Measurements from ENCODE around the gene CYB5R3.

The CYB5R3 gene

DNA sequence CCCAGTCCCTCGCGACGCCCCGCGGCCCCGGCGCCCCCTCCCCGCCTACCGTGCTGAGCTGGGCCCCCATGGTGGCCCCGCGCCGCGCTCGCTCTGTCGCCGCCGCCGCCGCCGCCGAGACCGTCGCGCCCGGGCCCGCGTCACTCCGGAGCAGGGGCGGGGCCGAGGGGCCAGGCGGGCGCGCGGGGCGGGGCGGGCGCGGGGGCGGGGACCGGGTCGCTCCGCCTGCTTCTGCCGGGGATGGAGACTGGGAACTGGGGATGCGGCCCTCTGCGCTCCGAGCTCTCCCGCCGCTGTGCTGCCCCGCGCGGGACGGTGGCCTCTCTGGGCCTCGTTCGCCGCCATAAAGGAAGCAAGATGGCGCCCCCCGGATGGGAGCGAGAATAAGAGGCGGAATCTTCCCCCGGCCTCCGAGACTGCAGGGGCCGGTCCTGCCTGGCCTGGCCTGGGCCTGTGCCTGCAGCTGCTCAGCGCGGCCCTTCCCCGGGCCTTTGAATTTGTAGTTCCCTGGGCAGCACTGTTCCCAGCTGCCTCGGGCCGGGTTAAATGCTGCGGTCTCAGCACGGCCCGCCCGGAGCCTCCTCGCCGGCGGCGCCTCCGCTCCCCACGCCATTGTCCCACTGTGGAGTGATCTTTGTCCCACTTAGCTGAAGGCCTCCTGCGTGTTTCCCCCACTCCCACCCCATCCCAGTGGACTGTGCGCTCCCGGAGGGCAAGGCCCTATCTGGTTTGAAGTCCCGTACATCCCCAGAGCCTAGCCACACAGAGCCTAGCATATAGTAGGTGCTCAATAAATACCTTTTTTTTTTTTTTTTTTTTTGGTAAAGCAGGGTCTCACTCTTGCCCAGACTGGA is at the start of gene CYB5R3:
Gene CYB5R3, minus strand, starts transcription at position 147 of the 854 bp plus-strand sequence. Its CDS starts 77 bp downstream, at position 70.
- peak; percentile 92 for DNase-seq

DNA sequence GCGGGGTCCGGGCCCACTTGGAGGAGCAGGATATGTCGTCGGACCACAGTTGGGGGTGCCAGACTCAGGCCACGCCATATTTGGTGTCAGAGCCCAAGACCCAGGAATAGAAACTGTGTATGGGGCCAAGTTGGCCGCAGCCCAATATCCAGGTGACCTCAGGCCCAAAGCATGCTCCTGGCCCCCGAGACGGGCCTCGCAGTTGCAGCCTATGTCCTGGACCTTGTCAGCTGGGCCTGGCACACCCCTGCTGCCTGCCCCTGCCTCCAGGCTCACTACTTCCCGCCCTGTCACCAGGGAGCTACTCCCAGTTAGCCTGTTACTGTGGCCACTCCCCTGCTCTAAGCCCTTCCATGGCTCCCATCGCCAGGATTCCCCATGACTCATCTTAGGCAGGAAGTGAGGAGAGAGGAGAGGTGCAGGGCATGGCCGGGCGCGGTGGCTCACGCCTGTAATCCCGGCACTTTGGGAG is 48.4 kb upstream of the CYB5R3 start:
- DNase-seq = peak; percentile 89

DNA sequence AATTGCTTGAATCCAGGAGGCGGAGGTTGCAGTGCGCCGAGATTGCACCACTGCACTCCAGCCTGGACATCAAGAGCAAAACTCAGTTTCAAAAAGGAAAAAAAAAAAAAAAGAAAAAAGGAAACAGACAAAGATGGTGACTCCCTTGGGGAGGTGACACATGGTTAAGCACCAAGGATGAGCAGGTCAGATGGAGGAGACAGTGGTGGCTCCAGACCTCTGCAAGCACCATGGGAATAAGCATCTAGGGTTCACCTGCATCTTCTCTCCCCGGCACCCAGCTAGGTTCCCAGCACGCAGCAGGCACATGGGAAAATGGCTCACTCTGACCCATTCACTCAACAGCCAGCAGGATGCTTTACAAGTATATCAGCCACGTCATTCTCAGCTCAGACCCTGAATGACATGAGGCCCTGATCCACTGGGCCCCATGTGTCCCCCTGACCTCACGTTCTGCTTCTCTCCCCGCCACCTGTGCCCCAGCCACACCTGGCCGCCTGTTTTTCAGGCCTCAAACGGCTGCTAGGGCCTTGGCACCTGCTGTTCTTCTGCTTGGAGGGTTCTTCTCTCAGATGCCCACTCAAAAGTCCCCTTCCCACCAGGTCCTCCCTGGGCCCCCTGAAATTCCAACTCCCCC is 47.3 kb upstream of the CYB5R3 start:
- no peak for DNase-seq

DNA sequence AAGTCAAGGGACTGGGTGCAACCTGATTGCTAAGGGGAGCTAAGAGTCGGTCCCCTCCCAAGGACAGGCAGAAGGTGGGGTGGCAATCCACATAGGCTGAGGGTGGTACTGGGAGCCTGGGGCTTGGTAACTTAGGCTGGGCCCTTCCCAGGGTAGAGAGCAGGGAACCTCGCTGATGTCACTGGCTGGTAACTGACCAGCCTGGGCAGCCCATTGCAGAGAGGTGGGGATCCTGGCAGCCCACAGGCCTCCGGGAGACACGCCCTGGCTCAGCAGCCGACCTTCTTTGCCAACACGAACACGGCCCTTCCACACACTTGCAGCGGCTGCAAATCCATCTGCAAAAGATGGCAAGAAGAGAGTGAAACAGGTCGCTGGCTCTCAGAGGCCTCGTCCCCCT is 46.1 kb upstream of the CYB5R3 start:
- no peak for DNase-seq

DNA sequence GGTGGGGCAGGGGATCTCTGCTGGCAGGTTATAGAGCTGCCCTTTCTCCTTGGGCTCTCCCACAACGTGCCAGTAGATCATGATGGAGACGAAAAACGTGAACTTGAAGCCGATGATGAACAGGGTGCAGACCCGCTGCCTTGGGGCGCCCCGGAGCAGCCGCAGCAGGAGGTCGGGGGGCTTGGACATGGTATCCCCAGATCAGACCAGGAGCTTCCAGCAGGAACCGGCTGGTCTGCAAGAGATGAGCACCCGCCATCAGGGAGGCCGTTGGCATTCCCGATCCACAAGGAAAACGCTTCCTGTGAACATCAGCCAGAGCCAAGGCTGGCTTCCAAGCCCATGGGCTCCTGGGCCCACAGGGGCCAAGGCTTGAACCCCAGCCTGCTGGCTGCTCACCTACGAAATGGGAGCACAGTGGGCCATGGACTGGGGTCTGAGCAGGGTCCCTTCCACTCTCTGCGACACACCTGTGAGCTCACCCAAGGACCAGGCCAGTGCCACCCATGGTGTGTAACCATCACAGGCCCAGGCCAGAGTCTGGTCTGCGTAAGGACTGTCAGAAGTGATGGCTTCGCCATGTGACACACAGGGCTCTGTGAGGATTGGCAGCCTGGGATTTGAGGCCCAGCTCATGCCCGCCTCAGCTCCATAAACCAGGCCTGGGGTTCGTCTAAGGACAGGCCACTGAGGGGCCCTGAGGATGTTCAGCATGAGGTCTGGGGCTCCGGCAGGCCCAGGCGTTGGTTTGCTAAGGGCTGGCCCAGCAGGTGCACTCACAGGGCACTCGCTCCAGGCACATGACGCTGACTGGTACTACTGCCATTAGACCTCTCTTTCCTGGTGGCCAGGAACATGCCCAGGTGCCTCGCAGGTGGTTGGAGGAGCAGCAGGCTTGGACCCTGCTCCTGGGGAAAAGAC is 44.8 kb upstream of the CYB5R3 start:
- DNase-seq = no peak

DNA sequence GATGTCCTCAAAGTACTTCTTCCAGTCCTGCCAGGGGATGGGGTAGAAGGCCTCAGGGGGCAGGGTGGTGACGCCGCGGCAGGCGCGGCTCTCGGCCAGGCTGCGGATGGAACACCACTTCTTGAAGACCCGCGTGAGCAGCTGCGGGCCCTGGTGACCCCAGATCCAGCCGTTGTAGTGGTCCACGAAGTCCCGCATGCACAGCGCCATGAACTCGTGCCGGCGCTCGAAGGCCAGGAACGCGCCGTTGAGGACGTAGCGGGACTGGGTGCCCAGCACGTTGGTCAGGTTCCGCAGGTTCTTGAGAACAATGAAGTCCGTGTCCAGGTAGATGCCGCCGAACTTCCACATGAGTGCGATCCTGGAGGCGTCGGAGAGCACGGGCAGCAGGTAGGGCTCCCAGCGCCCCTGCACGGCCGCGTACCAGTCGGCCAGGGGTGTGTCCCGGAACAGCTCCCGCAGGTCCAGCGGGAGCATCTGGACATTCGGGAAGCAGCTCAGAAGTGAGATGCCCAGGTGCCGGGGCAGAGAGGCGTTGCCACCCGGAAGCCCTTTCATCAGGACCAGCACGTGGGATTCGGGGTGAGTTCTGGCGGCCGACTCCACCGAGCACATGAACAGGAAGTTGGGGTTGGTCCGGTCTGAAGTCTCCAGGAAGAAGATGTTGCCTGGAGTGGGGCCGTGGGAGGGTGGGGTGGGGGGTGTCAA is 44.0 kb upstream of the CYB5R3 start:
- DNase-seq = no peak

DNA sequence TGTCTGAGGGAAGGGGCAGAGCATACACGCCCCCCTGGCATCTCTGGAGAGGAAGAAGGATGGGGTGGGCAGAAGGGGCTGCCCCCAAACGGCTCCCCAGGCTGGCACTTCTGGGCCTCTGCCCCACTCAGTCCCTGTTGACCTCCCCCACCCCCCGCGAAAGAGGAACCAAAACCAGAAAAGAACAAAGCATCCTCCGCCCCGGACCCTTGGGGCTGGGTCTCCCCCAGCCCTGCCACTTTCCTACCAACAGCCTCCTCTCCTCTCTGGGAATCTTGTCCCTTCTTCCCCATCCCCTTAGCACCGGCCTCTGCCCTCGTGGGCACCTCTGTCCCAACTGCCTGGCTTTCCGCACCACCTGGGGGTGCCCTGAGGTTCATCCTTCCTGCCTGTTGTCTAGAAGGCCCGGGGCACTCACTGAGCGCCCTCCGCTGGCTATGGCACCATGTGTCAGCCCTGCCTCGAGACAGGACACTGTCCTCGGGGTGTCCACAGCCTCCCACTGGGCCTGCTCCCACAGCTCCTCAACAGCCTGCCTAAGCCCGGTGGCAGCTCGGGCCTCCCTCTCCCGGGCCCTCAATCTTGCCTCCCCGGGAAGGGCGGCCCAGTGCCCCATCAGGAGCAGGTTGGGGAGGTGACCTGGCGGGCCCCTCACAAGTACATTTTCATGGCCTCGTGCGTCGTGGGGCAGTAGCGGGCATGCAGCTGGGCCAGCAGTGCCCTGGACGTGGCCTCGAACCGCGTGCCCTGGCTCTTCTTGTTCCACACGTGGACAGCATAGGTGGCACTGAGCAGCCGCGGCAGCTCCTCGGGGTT is 43.3 kb upstream of the CYB5R3 start:
- no peak for DNase-seq

DNA sequence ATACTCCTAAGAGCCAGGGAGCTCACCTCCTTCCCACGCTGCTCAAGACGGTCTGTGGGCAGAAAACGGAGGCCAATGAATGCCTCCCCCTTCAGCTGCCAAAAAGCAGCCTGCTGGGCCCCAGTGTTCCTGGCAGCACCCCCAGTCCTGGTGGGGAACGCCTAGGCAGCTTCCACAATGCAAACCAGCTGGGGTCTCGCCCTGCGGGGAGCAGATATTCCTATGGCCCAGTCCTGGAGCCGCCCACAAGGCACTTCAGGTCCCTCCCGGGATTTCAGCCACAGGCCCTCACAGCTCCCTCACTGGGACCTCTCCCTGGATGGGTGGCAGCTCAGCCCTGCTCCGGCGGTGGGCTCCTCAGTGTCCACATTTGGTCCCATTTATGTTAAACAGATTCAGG is 42.2 kb upstream of the CYB5R3 start:
- DNase-seq = no peak

DNA sequence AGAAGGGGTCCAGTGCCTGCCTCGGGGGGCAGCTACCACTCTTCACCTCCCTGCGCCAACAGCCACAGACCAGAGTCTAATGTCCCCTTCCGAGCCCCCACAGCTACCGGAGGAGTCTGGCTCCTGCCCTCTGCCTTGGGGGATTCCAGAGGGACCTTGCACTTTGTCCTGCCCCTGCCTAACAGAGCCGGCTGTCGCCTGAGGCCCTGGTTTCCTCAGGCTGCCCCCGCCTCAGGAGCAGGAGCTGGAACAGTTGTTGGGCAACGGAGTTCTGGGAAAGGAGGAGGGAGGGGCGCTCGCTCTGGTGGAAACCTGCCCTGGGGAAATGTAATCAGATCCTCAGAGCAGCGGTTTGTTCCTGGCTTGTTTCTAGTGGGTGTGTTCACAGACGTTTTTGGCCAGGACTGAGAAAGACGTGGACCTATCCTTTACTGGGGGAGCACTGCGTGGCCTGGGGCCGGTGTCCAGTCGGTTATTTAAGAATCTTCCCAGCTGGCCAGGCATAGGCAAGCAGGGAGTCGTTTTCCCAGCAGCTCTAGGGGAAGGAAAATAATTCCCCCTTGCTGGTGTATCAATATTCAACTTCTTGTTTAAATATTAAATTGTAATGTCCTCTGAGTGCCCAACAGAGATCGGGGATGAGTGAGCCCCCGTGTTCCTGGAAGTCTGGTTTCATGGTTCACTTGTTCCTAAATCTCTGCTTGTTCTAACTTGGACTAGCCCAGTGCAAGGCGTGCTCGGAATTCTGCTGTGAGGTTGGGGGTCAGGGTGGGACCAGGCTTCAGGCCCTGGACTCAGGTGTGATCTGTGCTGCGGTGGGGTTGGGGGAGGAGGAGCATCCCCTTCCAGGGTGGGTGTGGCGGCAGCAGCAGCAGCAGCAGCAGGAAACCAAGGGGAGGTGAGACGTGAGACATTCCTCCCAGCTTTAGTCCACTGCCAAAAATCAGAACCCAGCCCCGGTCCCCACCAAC is 39.3 kb upstream of the CYB5R3 start:
- DNase-seq = peak; percentile 96

DNA sequence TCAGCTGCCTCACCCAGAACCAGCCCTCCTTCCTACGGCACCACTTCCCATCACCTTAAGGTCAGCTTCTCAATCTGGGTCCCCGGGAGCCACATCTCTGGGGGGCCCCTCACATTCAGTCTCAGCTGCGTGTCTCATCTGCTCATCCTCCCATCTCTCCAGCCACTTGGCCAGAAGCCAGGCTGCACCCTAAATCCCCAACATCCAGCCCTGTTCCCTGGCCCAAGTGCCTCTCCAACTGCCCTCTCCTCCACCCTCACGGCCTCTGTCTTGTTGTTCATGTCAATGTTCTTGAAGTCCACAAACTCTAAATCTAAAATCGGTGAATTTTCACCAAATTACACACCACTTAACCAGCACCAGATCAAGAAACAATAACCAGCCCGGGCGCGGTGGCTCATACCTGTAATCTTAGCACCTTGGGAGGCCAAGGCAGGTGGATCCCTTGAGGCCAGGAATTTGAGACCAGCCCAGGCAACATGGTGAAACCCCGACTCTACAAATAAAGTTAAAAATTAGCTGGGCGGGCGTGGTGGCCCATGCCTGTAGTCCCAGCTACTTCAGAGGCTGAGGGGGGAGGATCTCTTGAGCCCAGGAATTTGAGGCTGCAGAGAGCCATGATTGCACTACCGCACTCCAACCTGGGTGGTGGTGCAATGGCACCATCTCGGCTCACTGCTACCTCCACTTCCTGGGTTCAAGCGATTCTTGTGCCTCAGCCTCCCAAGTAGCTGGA is 37.7 kb upstream of the CYB5R3 start:
- DNase-seq = no peak

DNA sequence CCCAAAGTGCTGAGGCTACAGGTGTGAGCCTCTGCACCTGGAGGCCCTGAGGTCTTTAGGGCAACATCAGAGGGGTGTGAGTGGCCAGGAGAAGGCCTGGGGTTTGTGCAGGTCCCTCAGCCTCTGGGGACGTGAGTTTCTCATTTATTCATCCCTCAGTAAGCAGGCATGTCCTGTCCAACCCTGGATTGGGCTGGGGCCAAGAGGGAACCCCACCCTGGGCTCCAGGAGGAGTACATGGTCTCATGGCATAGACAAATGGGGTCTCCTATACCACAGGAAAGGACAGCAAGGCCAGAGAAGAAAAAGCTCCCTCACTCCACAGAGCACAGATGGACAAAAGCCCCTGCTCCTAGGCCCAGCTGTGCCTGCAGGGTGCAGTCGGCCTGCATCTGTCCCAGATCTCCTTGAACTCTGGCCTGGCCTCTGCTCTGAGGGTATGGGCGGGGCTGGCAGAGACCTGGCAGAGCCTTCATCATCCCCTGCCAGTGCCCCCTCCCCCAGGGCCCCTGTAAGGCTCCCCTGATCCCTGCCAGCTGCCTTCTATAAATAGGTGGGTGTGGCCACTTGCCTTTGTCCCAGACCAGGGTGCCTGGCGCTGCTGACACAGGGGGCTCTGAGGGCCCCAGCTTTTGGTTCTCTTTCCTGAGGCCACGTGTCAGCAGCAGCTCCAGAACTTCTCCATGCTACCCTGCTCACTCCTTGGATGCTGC is 36.9 kb upstream of the CYB5R3 start:
- DNase-seq = no peak

DNA sequence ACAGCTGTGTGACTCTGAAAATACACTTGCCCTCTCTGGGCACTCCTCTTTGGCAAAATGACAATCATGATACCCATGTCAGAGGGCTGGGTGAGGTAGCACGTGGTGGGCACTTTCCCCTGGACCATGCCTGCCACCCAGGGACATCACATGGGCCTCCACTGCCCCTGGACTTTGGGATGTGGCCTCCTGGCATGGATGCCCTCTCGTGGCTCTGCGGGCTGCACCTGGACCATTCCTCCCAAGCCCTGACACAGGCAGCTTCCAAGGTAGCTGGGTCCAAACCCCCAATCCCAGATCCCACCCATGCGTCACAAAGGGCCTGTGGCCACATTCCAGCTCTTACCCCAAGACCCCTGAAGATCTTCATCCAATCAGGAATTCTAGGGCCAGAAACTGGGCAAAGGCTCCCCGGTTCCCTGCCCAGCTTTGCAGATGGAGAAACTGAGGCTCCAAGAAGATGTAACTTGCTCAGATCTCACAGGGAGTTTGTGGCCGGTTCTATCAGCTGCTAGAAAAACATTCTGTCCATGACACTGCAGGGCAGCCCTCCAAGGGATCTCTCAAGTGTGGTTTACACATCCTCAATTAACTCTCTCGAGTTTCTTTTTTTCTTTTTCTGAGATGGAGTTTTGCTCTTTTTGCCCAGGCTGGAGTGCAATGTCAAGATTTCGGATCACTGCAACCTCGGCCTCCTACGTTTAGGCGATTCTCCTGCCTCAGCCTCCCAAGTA is 35.4 kb upstream of the CYB5R3 start:
- no peak for DNase-seq

DNA sequence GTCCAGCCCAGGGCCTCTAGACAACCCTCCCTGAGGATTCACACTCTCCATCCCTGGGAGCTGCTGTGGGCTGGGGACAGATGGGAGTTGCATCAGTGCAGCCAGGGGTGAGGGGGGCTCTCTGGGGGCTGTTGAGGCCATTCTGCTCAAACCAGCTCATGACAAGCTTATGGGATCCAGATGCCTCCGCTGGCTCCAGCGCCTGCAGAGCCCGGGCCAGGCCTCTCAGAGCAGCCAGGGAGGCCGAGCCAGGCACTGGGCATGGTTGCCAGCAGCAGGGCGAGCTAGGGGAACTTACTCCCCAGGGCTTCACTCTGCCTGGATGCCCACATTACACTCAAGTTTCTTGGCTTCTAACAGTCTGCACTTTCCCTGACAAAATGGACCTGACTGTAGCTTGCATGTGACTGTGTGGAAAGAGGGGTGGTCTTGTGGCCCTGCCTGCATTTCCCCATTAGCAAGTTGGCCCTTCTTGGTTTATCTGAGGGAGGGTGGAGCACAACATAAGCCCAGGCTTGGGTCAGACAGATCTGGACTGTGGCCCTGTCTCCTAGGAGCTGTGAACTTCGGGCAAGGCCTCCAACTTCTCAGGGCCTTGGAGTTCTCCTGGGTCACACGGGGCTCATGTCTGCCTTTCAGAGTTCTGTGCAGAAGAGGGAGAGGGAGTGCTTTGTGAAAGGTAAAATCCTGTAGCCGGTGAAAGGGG is 34.5 kb upstream of the CYB5R3 start:
- DNase-seq = no peak

DNA sequence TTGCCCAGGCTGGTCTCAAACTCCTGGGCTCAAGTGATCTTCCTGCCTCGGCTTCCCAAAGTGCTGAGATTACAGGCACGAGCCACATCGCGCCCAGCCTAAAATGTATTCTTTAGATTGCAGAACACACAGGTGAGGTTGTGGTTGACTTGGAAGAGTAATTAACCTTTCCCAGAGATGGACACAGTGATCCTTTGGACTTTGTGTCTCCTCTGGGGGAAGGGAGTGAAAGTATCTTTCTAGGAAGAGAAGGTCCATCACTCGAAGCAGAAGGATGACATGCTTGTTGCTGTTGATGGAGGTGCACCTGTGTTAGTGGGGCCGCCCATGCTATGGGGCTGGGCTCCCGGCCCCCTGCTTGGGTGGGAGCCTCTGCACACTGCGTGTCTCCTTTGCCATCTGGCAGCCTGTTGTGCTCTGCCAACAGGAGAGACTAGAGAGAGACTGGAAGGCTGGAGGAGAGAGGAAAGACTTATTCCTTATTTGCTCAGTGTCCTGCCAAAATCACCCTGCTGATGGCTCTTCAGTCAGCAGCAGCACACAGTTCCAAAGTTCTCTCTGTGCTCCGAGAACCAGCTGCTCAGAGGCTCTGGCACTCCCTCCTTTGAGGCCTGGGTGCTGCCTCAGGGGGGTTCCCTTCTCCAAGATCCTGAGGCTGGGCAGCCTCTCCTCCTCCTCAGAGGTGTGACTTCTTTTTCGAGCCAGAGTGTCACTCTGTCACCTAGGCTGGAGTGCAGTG is 33.1 kb upstream of the CYB5R3 start:
- DNase-seq = no peak

DNA sequence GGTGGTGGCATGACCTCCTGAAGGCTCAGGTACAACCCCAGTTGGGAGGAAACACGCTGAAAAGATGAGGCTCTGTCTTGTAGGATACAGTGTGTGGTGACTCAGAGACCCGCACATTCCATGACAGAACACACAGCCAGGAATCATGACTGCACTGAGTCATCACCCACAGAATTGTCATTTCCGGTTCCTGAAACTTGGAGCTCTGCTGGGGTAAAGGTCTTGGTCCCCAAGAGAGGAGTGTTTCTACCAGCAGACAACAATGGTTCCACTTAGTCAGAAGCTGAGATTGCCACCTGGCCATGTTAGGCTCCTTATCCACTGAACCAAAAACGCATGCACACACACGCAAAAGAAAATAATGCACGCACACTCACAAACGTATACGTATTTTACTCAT is 31.5 kb upstream of the CYB5R3 start:
- peak; percentile 83 for DNase-seq

DNA sequence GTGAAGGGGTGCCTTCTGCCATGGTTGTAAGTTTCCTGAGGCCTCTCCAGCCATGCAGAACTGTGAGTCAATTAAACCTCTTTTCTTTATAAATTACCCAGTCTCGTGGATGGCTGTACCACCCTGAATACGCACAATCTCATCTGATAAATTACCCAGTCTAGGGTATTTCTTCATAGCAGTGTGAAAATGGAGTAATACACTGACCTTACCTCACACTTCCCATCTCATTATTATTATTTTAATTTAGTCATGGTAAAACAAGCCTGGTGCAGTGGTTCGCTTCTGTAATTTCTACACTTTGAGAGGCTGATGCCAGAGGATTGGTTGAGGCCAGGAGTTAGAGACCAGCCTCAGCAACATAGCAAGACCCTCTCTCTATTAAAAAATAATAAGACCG is 30.5 kb upstream of the CYB5R3 start:
- DNase-seq = no peak

DNA sequence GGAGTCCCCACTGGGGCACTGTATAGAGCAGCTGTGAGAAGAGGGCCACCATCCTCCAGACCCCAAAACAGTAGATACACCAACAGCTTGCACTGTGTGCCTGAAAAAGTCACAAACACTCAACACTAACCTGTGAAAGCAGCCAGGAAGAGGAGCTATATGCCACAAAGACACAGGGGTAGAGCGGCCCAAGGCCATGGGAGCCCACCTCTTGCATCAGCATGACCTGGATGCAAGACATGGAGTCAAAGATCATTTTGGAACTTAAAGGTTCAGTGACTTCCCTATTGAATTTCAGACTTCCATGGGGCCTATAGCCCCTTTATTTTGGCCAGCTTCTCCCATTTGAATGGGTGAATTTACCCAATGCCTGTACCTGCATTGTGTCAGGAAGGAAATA is 29.7 kb upstream of the CYB5R3 start:
- no peak for DNase-seq

Measured in islet precursor cell (in vitro differentiated cells).